ENCODE results near the gene NRCAM. TPM values are rescaled to one million over a fixed set of nuclear protein-coding genes. Genes with fewer than 3 reads are reported as not detected.

The NRCAM gene
- polyA plus RNA-seq, 1 donor (not counting 4 experiments of a cell fraction or from before 2014, with no cell fraction given), result 4.0 TPM

DNA sequence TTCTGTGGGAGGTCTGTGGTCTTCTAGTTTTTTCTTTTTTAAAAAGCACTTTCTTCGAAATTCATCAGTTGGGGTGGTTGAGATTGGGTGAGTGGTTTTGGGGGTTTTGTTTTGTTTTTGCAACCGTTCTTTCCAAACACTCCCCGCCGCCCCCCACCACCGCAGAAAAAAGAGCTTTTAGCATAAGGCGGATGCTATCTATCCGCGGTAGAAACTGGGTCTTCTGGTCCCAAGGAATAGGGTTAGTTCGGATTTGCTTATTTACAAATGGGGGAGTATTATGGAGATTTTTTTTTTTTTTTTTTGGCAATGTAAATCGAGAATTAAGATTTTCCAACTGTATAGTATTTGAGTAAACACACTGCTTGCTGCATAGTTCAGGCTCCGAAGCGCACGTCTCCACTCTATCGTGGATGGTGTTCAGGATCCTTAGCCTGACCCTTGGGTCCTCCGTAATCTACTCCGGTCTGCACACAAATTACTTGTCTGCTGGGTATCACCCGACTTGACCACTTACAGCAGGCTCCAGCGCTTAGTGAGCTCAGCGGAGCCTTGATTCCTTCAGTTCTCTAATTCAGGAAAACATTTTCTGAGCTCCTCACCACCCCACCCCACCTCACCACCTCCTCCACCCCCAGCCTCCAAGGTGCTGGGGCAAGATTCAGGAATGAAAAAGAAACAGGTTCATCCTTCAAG lies 757 bp upstream of the NRCAM start:
- Histone ChIP-seq H3K9me3 (ENCODE audit: control insufficient read depth, low read depth, low read length) (no peaks in the 10 kb centered on the region), H3K36me3 (ENCODE audit: control insufficient read depth in 2 of 2, extremely low read depth in 1 of 2, insufficient read depth in 2 of 2, low read length in 2 of 2) (no peaks in the 10 kb centered on the region), H3K4me1 (ENCODE audit: control insufficient read depth, extremely low read depth, insufficient read depth, low read length) (peaks cover 10% of the 10 kb centered on the region), H3K79me2 (ENCODE audit: control insufficient read depth, insufficient read depth, low read length) (no peaks in the 10 kb centered on the region), H3K9ac (ENCODE audit: control insufficient read depth, extremely low read depth, insufficient read depth, low read length) (no peak overlapping the region), H3K9me1 (ENCODE audit: control insufficient read depth, extremely low read depth, insufficient read depth, low read length) (no peaks in the 10 kb centered on the region), H3K27me3 (ENCODE audit: control insufficient read depth, extremely low read depth, insufficient read depth, low read length) (peaks cover 54% of the 10 kb centered on the region), H3K4me2 (ENCODE audit: control insufficient read depth, extremely low read depth, insufficient read depth, low read depth, low read length) (peak overlapping the region; percentile 2), H4K20me1 (ENCODE audit: control insufficient read depth, extremely low read depth, insufficient read depth, low read length) (no peaks in the 10 kb centered on the region), H3K4me3 (ENCODE audit: control insufficient read depth in 2 of 3, extremely low read depth in 1 of 3, insufficient read depth in 2 of 3, low read depth in 1 of 3, low read length in 3 of 3) (no peak overlapping the region), H2AFZ (ENCODE audit: control insufficient read depth, low read length) (no peak overlapping the region), H3K27ac (ENCODE audit: control insufficient read depth, insufficient read depth, low read length) (no peak overlapping the region)
- TF ChIP-seq, protein P1, sequence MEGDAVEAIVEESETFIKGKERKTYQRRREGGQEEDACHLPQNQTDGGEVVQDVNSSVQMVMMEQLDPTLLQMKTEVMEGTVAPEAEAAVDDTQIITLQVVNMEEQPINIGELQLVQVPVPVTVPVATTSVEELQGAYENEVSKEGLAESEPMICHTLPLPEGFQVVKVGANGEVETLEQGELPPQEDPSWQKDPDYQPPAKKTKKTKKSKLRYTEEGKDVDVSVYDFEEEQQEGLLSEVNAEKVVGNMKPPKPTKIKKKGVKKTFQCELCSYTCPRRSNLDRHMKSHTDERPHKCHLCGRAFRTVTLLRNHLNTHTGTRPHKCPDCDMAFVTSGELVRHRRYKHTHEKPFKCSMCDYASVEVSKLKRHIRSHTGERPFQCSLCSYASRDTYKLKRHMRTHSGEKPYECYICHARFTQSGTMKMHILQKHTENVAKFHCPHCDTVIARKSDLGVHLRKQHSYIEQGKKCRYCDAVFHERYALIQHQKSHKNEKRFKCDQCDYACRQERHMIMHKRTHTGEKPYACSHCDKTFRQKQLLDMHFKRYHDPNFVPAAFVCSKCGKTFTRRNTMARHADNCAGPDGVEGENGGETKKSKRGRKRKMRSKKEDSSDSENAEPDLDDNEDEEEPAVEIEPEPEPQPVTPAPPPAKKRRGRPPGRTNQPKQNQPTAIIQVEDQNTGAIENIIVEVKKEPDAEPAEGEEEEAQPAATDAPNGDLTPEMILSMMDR (optimal IDR thresholded peaks at IDR 0.05 in 1 of 3, IDR thresholded peaks at IDR 0.05 in 1 of 3, conservative IDR thresholded peaks at IDR 0.05 in 1 of 3; ENCODE audit: extremely low read depth in 1 of 3, insufficient read depth in 2 of 3, low read length in 3 of 3), result no peak
- TF ChIP-seq EZH2 (IDR thresholded peaks at IDR 0.05; ENCODE audit: low read length), result peak; percentile 62
- DNase-seq (ENCODE audit: low read depth, low spot score) (no peak), FAIRE-seq (no peak)
- dilution Hi-C loops (cut with MboI; ENCODE audit: extremely low pct_ligation_motif_present, low sequenced_read_pairs), result no loop called here

GRCh38 chr7:108455551-108455997 lies 662 bp downstream of the NRCAM start:
- Histone ChIP-seq H4K20me1 (ENCODE audit: control insufficient read depth, extremely low read depth, insufficient read depth, low read length) (no peaks in the 10 kb centered on the region), H3K4me2 (ENCODE audit: control insufficient read depth, extremely low read depth, insufficient read depth, low read depth, low read length) (peak overlapping the region; percentile 85), H3K79me2 (ENCODE audit: control insufficient read depth, insufficient read depth, low read length) (no peaks in the 10 kb centered on the region), H3K27ac (ENCODE audit: control insufficient read depth, insufficient read depth, low read length) (no peak overlapping the region), H3K4me3 (ENCODE audit: control insufficient read depth in 2 of 3, extremely low read depth in 1 of 3, insufficient read depth in 2 of 3, low read depth in 1 of 3, low read length in 3 of 3) (peak overlapping the region; percentile 46 to 62 (median 62)), H3K9ac (ENCODE audit: control insufficient read depth, extremely low read depth, insufficient read depth, low read length) (no peak overlapping the region), H3K9me3 (ENCODE audit: control insufficient read depth, low read depth, low read length) (no peaks in the 10 kb centered on the region), H3K27me3 (ENCODE audit: control insufficient read depth, extremely low read depth, insufficient read depth, low read length) (peaks cover 54% of the 10 kb centered on the region), H3K9me1 (ENCODE audit: control insufficient read depth, extremely low read depth, insufficient read depth, low read length) (no peaks in the 10 kb centered on the region), H3K36me3 (ENCODE audit: control insufficient read depth in 2 of 2, extremely low read depth in 1 of 2, insufficient read depth in 2 of 2, low read length in 2 of 2) (no peaks in the 10 kb centered on the region), H2AFZ (ENCODE audit: control insufficient read depth, low read length) (peak overlapping the region; percentile 90), H3K4me1 (ENCODE audit: control insufficient read depth, extremely low read depth, insufficient read depth, low read length) (peaks cover 10% of the 10 kb centered on the region)
- dilution Hi-C loops (cut with MboI; ENCODE audit: extremely low pct_ligation_motif_present, low sequenced_read_pairs), result no loop called here
- FAIRE-seq (no peak), DNase-seq (ENCODE audit: low read depth, low spot score) (no peak)
- TF ChIP-seq, protein P1 (optimal IDR thresholded peaks at IDR 0.05 in 1 of 3, IDR thresholded peaks at IDR 0.05 in 1 of 3, conservative IDR thresholded peaks at IDR 0.05 in 1 of 3; ENCODE audit: extremely low read depth in 1 of 3, insufficient read depth in 2 of 3, low read length in 3 of 3), result no peak
- TF ChIP-seq EZH2 (IDR thresholded peaks at IDR 0.05; ENCODE audit: low read length), result peak; percentile 72

All from keratinocyte (primary cell).